ENCODE data around the gene PRKCB. TPM values are rescaled to one million over a fixed set of nuclear protein-coding genes. Genes with fewer than 3 reads are reported as not detected.

Gene PRKCB
- total and polyA plus RNA-seq, 9 donors = 0.38 to 5.0 (median 1.2) TPM

DNA sequence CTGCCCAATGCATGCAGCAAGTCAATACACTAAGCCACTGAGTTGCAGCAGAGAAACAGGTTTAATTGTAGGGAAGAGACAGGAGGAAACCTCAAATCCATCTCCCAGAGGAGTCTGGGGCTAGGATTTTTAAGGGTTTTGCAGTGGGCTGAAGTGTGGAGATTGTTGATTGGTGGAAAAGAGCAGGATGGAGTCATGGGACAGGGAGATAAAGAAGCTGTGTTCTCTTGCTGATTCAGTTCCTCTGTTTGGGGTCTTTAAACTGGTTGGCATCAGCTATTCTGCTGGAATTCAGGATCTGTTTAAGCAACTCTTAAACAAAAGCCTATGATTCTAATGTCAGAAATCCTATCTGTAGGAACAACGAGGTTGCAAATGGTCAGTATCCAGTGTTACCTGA is 239.5 kb downstream of the PRKCB start:
- 52 to 58% (median 55%) methylated on average over 1 of the region's 1 CpG for WGBS, 3 donors
- TF ChIP-seq EP300 (IDR thresholded peaks at IDR 0.05) (no peak), POLR2A (IDR thresholded peaks at IDR 0.05) (no peak)
- TF ChIP-seq, protein P1, sequence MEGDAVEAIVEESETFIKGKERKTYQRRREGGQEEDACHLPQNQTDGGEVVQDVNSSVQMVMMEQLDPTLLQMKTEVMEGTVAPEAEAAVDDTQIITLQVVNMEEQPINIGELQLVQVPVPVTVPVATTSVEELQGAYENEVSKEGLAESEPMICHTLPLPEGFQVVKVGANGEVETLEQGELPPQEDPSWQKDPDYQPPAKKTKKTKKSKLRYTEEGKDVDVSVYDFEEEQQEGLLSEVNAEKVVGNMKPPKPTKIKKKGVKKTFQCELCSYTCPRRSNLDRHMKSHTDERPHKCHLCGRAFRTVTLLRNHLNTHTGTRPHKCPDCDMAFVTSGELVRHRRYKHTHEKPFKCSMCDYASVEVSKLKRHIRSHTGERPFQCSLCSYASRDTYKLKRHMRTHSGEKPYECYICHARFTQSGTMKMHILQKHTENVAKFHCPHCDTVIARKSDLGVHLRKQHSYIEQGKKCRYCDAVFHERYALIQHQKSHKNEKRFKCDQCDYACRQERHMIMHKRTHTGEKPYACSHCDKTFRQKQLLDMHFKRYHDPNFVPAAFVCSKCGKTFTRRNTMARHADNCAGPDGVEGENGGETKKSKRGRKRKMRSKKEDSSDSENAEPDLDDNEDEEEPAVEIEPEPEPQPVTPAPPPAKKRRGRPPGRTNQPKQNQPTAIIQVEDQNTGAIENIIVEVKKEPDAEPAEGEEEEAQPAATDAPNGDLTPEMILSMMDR (IDR thresholded peaks at IDR 0.05) = no peak
- no peaks in the 10 kb centered on the region for H3K9me3 ChIP-seq
- no peaks in the 10 kb centered on the region for H3K27me3 ChIP-seq
- intact Hi-C loops (cut with DNase I) = no loop called here
- no peaks in the 10 kb centered on the region for H3K36me3 ChIP-seq
- no peak overlapping the region for H3K27ac ChIP-seq
- no peak overlapping the region for H3K4me3 ChIP-seq
- H3K4me1 ChIP-seq (ENCODE audit: insufficient read depth) = no peaks in the 10 kb centered on the region
- no peak for DNase-seq

DNA sequence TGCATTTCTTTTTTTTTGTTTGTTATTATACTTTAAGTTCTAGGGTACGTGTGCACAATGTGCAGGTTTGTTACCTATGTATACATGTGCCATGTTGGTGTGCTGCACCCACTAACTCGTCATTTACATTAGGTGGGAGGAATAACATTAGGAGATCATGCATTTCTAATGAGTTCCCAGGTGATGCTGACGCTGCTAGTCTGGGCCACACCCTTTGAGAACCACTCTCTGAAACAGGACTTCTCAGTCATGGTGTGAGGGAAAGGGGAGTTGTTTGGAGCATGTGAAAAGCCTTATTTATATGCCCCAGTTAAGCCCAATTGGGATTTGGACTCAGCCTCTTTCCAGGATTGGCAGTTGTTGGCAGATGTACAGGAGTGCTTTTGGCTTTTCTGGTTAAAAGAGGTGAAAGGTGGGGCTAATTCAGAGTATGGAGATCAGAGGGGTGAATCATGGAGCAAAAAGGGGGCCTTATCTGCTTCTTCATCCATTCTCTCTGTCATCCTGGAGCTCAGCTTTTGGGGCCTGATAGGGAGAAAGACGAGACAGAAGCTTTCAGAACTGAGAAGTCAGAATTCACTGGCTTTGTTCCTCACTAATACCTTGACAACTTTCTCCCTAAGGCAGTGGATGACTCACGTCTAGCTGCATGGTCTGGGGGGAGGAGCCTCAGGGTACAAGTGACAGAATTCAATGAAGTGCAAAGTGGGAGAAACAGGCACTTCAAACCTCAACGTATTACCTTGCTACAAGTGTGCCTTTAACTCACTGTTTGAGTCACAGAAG is 240.3 kb downstream of the PRKCB start:
- Histone ChIP-seq H3K27me3 (no peaks in the 10 kb centered on the region), H3K4me1 (ENCODE audit: insufficient read depth) (no peaks in the 10 kb centered on the region), H3K27ac (no peak overlapping the region), H3K36me3 (no peaks in the 10 kb centered on the region), H3K9me3 (no peaks in the 10 kb centered on the region), H3K4me3 (no peak overlapping the region)
- DNase-seq = no peak
- 30 to 42% (median 33%) methylated on average over 6 of the region's 6 CpGs for WGBS, 3 donors
- TF ChIP-seq, protein P1 (IDR thresholded peaks at IDR 0.05) = no peak
- TF ChIP-seq POLR2A (IDR thresholded peaks at IDR 0.05) = no peak
- TF ChIP-seq EP300 (IDR thresholded peaks at IDR 0.05) = no peak
- intact Hi-C loops (cut with DNase I) = no loop called here

DNA sequence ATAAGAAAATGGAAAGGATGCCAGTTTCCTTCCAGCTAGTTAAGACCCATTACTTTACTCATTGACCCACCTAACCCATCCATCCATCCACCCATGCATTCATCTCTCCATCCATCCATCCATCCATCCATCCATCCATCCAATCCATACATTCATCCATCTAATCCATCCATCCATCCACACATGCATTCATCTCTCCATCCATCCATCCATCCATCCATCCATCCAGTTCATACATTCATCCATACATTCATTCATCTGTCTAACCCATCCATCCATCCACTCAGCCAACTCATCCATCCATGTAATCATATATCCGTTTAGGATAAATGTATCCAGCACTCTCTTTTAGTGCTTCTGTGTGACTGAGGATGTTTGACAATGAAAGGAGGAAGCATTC is 241.5 kb downstream of the PRKCB start:
- H3K4me1 ChIP-seq (ENCODE audit: insufficient read depth) = no peaks in the 10 kb centered on the region
- 68 to 90% (median 79%) methylated on average over 1 of the region's 1 CpG for WGBS, 3 donors
- H3K9me3 ChIP-seq = no peaks in the 10 kb centered on the region
- DNase-seq = no peak
- no peaks in the 10 kb centered on the region for H3K36me3 ChIP-seq
- H3K4me3 ChIP-seq = no peak overlapping the region
- H3K27me3 ChIP-seq = no peaks in the 10 kb centered on the region
- intact Hi-C loops (cut with DNase I) = no loop called here
- H3K27ac ChIP-seq = no peak overlapping the region
- no peak for TF ChIP-seq EP300 (IDR thresholded peaks at IDR 0.05)
- TF ChIP-seq, protein P1 (IDR thresholded peaks at IDR 0.05) = no peak
- no peak for TF ChIP-seq POLR2A (IDR thresholded peaks at IDR 0.05)

DNA sequence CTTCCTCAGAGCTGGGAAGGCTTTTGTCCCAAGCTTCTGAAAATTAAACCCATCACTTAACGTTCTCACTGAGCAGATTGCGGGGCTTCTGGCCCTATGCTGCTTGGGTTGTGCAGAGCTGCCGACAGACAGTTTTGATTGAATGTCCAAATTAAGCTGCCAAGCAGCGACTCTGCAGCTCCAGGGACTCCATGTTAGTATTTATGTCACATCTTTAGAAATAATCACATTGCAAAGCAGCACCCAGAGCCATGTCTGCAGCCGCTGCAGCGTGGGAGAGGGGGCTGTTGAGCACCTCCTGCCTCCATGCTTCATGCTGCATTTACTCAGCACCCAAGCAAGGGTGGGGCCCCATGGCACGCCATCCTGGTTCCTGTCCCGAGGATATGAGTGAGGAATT is 242.2 kb downstream of the PRKCB start:
- intact Hi-C loops (cut with DNase I) = no loop called here
- TF ChIP-seq, protein P1 (IDR thresholded peaks at IDR 0.05) = no peak
- TF ChIP-seq EP300 (IDR thresholded peaks at IDR 0.05) = no peak
- no peak for TF ChIP-seq POLR2A (IDR thresholded peaks at IDR 0.05)
- Histone ChIP-seq H3K27me3 (no peaks in the 10 kb centered on the region), H3K4me1 (ENCODE audit: insufficient read depth) (no peaks in the 10 kb centered on the region), H3K27ac (no peak overlapping the region), H3K9me3 (no peaks in the 10 kb centered on the region), H3K4me3 (no peak overlapping the region), H3K36me3 (no peaks in the 10 kb centered on the region)
- DNase-seq = no peak
- 63 to 76% (median 75%) methylated on average over 8 of the region's 8 CpGs for WGBS, 3 donors

Data from ovary (tissue), 9 donors.